HepG2 (cell line): ENCODE results near the gene B4GALT5. TPM values are rescaled to one million over a fixed set of nuclear protein-coding genes. Genes with fewer than 3 reads are reported as not detected.

Experiments
- ARNTL ChIP-seq: sonication (generic); formaldehyde crosslinking; IDR thresholded peaks from 2 replicates; pipeline ENCODE4 v1.4.0; 2020; ENCODE audit warnings: mild to moderate bottlenecking, missing genetic modification reagents
- ATRX ChIP-seq: sonication (generic); formaldehyde crosslinking; IDR thresholded peaks from 2 replicates; pipeline ENCODE4 v1.4.0; 2020; ENCODE audit warnings: missing genetic modification reagents, borderline replicate concordance
- BORCS8-MEF2B ChIP-seq: sonication (generic); formaldehyde crosslinking; IDR thresholded peaks from 2 replicates; pipeline ENCODE4 v1.8.0; 2022; ENCODE audit warnings: mild to moderate bottlenecking, missing genetic modification reagents
- CBFB ChIP-seq: sonication (generic); formaldehyde crosslinking; IDR thresholded peaks from 2 replicates; pipeline ENCODE4 v1.4.0; 2020; ENCODE audit warnings: missing genetic modification reagents
- CENPX ChIP-seq: sonication (generic); formaldehyde crosslinking; IDR thresholded peaks from 2 replicates; pipeline ENCODE4 v1.9.0; 2021; ENCODE audit warnings: mild to moderate bottlenecking, missing genetic modification reagents, moderate library complexity
- ELF1 ChIP-seq: sonication (generic); formaldehyde crosslinking; IDR thresholded peaks from 2 replicates; pipeline ENCODE4 v1.4.0; 2020; ENCODE audit warnings: missing genetic modification reagents
- HNRNPLL ChIP-seq: fragments of 200-400 bp; formaldehyde crosslinking; IDR thresholded peaks from 2 replicates; pipeline ENCODE4 v1.6.1; 2017; ENCODE audit warnings: mild to moderate bottlenecking, low read depth, low read length; ENCODE audit not compliant: poor library complexity, severe bottlenecking
- KDM1A ChIP-seq: IDR thresholded peaks from 2 replicates; pipeline ENCODE4 v1.6.1; 2016; ENCODE audit warnings: missing compliant biosample characterization
- PHF20 ChIP-seq: sonication (generic); formaldehyde crosslinking; IDR thresholded peaks from 2 replicates; pipeline ENCODE4 v1.5.0; 2020; ENCODE audit warnings: mild to moderate bottlenecking, missing genetic modification reagents
- SALL1 ChIP-seq: sonication (generic); formaldehyde crosslinking; IDR thresholded peaks from 2 replicates; pipeline ENCODE4 v1.8.0; 2022; ENCODE audit warnings: mild to moderate bottlenecking, missing genetic modification reagents
- SETDB1 ChIP-seq: sonication (generic); formaldehyde crosslinking; IDR thresholded peaks from 2 replicates; pipeline ENCODE4 v1.5.1; 2020; ENCODE audit warnings: missing genetic modification reagents, mild to moderate bottlenecking, borderline replicate concordance
- SMARCE1 ChIP-seq: fragments of 450-650 bp; IDR thresholded peaks from 2 replicates; pipeline ENCODE4 v1.6.1; 2017; ENCODE audit warnings: borderline replicate concordance
- SMC3 ChIP-seq: IDR thresholded peaks from 2 replicates; pipeline ENCODE4 v1.6.1; 2011; ENCODE audit warnings: low read length, improper control_type of control experiment
- TCF7L2 ChIP-seq: IDR thresholded peaks from 2 replicates; pipeline ENCODE4 v1.6.1; 2011; ENCODE audit warnings: mild to moderate bottlenecking, low read depth, low read length, moderate library complexity
- ZBTB7B ChIP-seq: sonication (generic); formaldehyde crosslinking; IDR thresholded peaks from 2 replicates; pipeline ENCODE4 v1.4.0; 2020; ENCODE audit warnings: missing genetic modification reagents
- ZC3H13 ChIP-seq: sonication (generic); formaldehyde crosslinking; IDR thresholded peaks from 2 replicates; pipeline ENCODE4 v1.8.1; 2023; ENCODE audit warnings: mild to moderate bottlenecking, missing genetic modification reagents, moderate library complexity
- ZNF251 ChIP-seq: sonication (generic); formaldehyde crosslinking; IDR thresholded peaks from 2 replicates; pipeline ENCODE4 v1.9.0; 2021; ENCODE audit warnings: mild to moderate bottlenecking, missing genetic modification reagents
- ZNF496 ChIP-seq: sonication (generic); formaldehyde crosslinking; IDR thresholded peaks from 2 replicates; pipeline ENCODE4 v1.8.1; 2023; ENCODE audit warnings: mild to moderate bottlenecking, moderate library complexity, missing genetic modification reagents; ENCODE audit not compliant: insufficient replicate concordance
- ZNF672 ChIP-seq: sonication (generic); formaldehyde crosslinking; IDR thresholded peaks from 2 replicates; pipeline ENCODE4 v1.8.1; 2022; ENCODE audit warnings: missing genetic modification reagents
- polyA plus RNA-seq, 8 experiments: library from polyadenylated mRNA; depleted of rRNA in 3 of 8; stranded (reverse) in 7 of 8; unstranded in 1 of 8; fragments of >200 nt; fragmentation: Illumina TruSeq in 4 of 8; extraction: Trizol in 4 of 8; gene quantifications; 2 replicates each; pipeline versions ENCODE4 v1.2.1 to v1.2.3, GENCODE V29; 2011 to 2016; ENCODE audit warnings: low read depth in 4 of 8, missing spikeins in 1 of 8, mixed read lengths in 1 of 8; ENCODE audit not compliant: insufficient read depth in 1 of 8
- total RNA-seq, 5 experiments: library from RNA; depleted of rRNA; stranded (reverse); fragments of >200 nt; fragmentation: Illumina TruSeq; extraction: Trizol; gene quantifications; 2 replicates each; pipeline ENCODE4 v1.2.3, GENCODE V29; 2016; ENCODE audit warnings: low read depth in 1 of 5
- TF ChIP-seq, protein P1 (sequence below): sonication (generic); formaldehyde crosslinking; IDR thresholded peaks from 2 replicates; pipeline ENCODE4 v1.4.0; 2020; ENCODE audit warnings: low read depth, mild to moderate bottlenecking, missing genetic modification reagents
- TF ChIP-seq, protein P2 (sequence below): sonication (generic); formaldehyde crosslinking; IDR thresholded peaks from 2 replicates; pipeline ENCODE4 v1.4.0; 2020; ENCODE audit warnings: missing genetic modification reagents, mild to moderate bottlenecking, borderline replicate concordance
- TF ChIP-seq, protein P3 (sequence below): sonication (generic); formaldehyde crosslinking; IDR thresholded peaks from 2 replicates; pipeline ENCODE4 v1.4.0; 2020; ENCODE audit warnings: missing genetic modification reagents
- TF ChIP-seq, protein P4 (sequence below): sonication (generic); formaldehyde crosslinking; IDR thresholded peaks from 2 replicates; pipeline ENCODE4 v1.5.0; 2020; ENCODE audit warnings: missing genetic modification reagents
- TF ChIP-seq, protein P5 (sequence below): sonication (generic); formaldehyde crosslinking; IDR thresholded peaks from 2 replicates; pipeline ENCODE4 v1.5.0; 2020; ENCODE audit warnings: mild to moderate bottlenecking, missing genetic modification reagents, borderline replicate concordance

Gene B4GALT5
- total and polyA plus RNA-seq, 2 of the 13 experiments (the other 11 are each of a cell fraction or from before 2014, with no cell fraction given): 27.3 to 30.9 TPM

DNA sequence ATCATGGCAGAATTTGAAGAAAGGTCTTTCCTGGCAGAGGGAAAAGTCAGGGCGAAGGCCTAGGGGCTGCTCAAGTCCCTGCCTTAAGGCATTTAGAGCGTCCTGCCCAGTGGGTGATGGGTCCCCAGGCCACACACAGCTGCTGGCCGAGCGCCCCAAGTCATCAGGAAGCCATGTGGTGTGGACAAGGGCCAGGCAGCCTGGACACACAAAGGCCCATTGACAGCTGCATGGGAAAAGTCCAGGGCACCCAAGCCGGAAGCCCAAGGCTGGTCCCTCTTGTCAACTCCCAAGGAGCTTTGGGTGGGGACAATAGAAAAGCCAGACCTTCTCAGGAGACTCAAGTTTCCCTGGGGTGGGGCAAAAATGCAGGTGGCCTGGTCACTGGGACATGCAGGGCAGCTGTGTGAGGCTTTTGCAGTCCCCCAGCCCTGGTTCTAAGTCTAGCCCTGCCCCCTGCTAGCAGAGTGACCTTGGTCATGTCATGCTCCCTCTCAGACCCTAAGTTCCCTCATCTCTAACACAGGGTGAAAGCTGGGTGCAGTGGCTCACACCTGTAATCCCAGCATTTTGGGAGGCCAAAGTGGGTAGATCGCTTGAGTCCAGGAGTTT lies 101.4 kb downstream of the B4GALT5 start (continued):
- TF ChIP-seq, protein P1, sequence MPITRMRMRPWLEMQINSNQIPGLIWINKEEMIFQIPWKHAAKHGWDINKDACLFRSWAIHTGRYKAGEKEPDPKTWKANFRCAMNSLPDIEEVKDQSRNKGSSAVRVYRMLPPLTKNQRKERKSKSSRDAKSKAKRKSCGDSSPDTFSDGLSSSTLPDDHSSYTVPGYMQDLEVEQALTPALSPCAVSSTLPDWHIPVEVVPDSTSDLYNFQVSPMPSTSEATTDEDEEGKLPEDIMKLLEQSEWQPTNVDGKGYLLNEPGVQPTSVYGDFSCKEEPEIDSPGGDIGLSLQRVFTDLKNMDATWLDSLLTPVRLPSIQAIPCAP (CRISPR knock-in tag): no peak
- TF ChIP-seq ZNF251 (CRISPR knock-in tag): no peak
- no peak for TF ChIP-seq ATRX (CRISPR knock-in tag)
- TF ChIP-seq, protein P2, sequence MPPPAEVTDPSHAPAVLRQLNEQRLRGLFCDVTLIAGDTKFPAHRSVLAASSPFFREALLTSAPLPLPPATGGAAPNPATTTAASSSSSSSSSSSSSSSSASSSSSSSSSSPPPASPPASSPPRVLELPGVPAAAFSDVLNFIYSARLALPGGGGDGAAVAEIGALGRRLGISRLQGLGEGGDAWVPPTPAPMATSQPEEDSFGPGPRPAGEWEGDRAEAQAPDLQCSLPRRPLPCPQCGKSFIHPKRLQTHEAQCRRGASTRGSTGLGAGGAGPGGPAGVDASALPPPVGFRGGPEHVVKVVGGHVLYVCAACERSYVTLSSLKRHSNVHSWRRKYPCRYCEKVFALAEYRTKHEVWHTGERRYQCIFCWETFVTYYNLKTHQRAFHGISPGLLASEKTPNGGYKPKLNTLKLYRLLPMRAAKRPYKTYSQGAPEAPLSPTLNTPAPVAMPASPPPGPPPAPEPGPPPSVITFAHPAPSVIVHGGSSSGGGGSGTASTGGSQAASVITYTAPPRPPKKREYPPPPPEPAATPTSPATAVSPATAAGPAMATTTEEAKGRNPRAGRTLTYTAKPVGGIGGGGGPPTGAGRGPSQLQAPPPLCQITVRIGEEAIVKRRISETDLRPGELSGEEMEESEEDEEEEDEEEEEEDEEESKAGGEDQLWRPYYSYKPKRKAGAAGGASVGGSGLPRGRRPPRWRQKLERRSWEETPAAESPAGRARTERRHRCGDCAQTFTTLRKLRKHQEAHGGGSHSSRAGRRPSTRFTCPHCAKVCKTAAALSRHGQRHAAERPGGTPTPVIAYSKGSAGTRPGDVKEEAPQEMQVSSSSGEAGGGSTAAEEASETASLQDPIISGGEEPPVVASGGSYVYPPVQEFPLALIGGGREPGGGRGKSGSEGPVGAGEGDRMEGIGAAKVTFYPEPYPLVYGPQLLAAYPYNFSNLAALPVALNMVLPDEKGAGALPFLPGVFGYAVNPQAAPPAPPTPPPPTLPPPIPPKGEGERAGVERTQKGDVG (CRISPR knock-in tag): peak; percentile 76; the same call in 1 of the 2 replicates
- no peak for TF ChIP-seq ZNF496
- TF ChIP-seq SMARCE1: no peak
- no peak for TF ChIP-seq CBFB
- TF ChIP-seq ELF1 (CRISPR knock-in tag): peak; percentile 85
- no peak for TF ChIP-seq SMC3
- TF ChIP-seq, protein P3, sequence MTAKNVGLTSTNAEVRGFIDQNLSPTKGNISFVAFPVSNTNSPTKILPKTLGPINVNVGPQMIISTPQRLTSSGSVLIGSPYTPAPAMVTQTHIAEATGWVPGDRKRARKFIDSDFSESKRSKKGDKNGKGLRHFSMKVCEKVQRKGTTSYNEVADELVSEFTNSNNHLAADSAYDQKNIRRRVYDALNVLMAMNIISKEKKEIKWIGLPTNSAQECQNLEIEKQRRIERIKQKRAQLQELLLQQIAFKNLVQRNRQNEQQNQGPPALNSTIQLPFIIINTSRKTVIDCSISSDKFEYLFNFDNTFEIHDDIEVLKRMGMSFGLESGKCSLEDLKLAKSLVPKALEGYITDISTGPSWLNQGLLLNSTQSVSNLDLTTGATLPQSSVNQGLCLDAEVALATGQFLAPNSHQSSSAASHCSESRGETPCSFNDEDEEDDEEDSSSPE (CRISPR knock-in tag): no peak
- TF ChIP-seq ZBTB7B: no peak
- TF ChIP-seq, protein P4, sequence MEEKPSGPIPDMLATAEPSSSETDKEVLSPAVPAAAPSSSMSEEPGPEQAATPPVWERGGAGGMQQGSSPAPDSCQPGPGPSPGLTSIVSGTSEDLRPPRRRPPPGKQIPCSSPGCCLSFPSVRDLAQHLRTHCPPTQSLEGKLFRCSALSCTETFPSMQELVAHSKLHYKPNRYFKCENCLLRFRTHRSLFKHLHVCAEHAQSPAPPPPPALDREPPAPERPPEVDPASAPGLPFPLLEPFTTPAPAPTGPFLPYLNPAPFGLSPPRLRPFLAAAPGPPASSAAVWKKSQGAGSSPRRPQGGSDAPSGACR: peak; percentile 51; the same call in 1 of the 2 replicates
- TF ChIP-seq CENPX (CRISPR knock-in tag): no peak
- TF ChIP-seq TCF7L2: no peak
- peak; percentile 22 for TF ChIP-seq HNRNPLL
- no peak for TF ChIP-seq PHF20 (CRISPR knock-in tag)
- TF ChIP-seq ZC3H13 (CRISPR knock-in tag): no peak
- peak; percentile 54; the same call in 1 of the 2 replicates for TF ChIP-seq SALL1
- TF ChIP-seq ARNTL (CRISPR knock-in tag): no peak
- no peak for TF ChIP-seq ZNF672
- TF ChIP-seq, protein P5, sequence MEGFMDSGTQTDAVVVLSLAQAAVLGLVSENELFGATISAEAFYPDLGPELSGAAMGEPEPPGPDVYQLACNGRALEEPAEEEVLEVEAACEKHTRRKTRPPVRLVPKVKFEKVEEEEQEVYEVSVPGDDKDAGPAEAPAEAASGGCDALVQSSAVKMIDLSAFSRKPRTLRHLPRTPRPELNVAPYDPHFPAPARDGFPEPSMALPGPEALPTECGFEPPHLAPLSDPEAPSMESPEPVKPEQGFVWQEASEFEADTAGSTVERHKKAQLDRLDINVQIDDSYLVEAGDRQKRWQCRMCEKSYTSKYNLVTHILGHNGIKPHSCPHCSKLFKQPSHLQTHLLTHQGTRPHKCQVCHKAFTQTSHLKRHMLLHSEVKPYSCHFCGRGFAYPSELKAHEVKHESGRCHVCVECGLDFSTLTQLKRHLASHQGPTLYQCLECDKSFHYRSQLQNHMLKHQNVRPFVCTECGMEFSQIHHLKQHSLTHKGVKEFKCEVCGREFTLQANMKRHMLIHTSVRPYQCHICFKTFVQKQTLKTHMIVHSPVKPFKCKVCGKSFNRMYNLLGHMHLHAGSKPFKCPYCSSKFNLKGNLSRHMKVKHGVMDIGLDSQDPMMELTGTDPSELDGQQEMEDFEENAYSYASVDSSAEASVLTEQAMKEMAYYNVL (CRISPR knock-in tag): peak; percentile 78
- TF ChIP-seq KDM1A: peak; percentile 30; the same call in 1 of the 2 replicates
- no peak for TF ChIP-seq BORCS8-MEF2B (CRISPR knock-in tag)
- TF ChIP-seq SETDB1 (CRISPR knock-in tag): no peak
